Endothelial cell of umbilical vein (primary cell): ENCODE data around the gene ACAD8. TPM values are rescaled to one million over a fixed set of nuclear protein-coding genes. Genes with fewer than 3 reads are reported as not detected.

Source experiments
- BruUV-seq: library from RNA; stranded (reverse); fragments of 400-500 nt; replicated peaks from 2 replicates; lab custom pipeline; 2021; lab: Mats Ljungman, UMichigan
- CTCF ChIA-PET: fragments of 300-600, 350-600 bp; sonication (Branson Sonifier 250); formaldehyde crosslinking; loops from one replicate; lab custom pipeline; 2021; ENCODE audit warnings: antibody characterized with exemption, inconsistent platforms; lab: Charles Lee
- POLR2A ChIA-PET: fragments of 300-600, 350-600 bp; sonication (Branson Sonifier 250); formaldehyde crosslinking; loops from one replicate; lab custom pipeline; 2021; ENCODE audit warnings: antibody characterized with exemption, inconsistent platforms; lab: Charles Lee
- DNase-seq: peaks from one replicate; pipeline ENCODE4 v3.0.0-alpha.2; 2011; ENCODE audit warnings: low read depth, low spot score
- FAIRE-seq: peaks from 2 replicates; lab custom pipeline; 2011; peaks lifted over from hg19 to GRCh38; lab: Jason Lieb, UNC
- H2AFZ ChIP-seq: 2 replicates; pipeline ENCODE4 v1.6.0; 2012; ENCODE audit warnings: low read depth, low read length, control low read depth, inconsistent platforms
- H3K27ac ChIP-seq: 2 replicates; pipeline ENCODE4 v1.5.1; 2011; ENCODE audit warnings: low read depth, mild to moderate bottlenecking, control low read depth, low read length, moderate library complexity; ENCODE audit not compliant: insufficient read depth
- H3K27me3 ChIP-seq, 2 experiments: 2 replicates each; pipeline versions ENCODE4 v1.6.0 to v1.6.1; 2011; ENCODE audit warnings: low read length in 2 of 2, mixed read lengths in 1 of 2; ENCODE audit not compliant: control insufficient read depth in 2 of 2, insufficient read depth in 2 of 2
- H3K36me3 ChIP-seq, 2 experiments: 2 replicates in 1 of 2; 3 replicates in 1 of 2; pipeline ENCODE4 v1.5.1; 2011; ENCODE audit warnings: low read length in 2 of 2, mild to moderate bottlenecking in 1 of 2, moderate library complexity in 1 of 2; ENCODE audit not compliant: control insufficient read depth in 2 of 2, insufficient read depth in 2 of 2; ENCODE audit errors: extremely low read depth in 1 of 2
- H3K4me1 ChIP-seq: 3 replicates; pipeline ENCODE4 v1.5.1; 2011; ENCODE audit warnings: mild to moderate bottlenecking, low read length; ENCODE audit not compliant: control insufficient read depth, insufficient read depth; ENCODE audit errors: extremely low read depth
- H3K4me2 ChIP-seq: 2 replicates; pipeline ENCODE4 v1.6.1; 2011; ENCODE audit warnings: low read length, control low read depth, mixed read lengths; ENCODE audit not compliant: insufficient read depth
- H3K4me3 ChIP-seq, 3 experiments: fragments of 200-600 bp in 1 of 3; sonication (generic), shearing (Covaris generic) in 1 of 3; replicated peaks in 1 of 3; 2 replicates each; pipeline ENCODE4 v1.5.1; 2011 to 2016; ENCODE audit warnings: control low read depth in 3 of 3, low read length in 3 of 3, mild to moderate bottlenecking in 2 of 3, inconsistent platforms in 1 of 3, low read depth in 1 of 3, moderate library complexity in 1 of 3; ENCODE audit not compliant: insufficient read depth in 1 of 3
- H3K79me2 ChIP-seq: 2 replicates; pipeline ENCODE4 v1.6.0; 2012; ENCODE audit warnings: low read length, inconsistent platforms; ENCODE audit not compliant: control insufficient read depth, insufficient read depth
- H3K9ac ChIP-seq: replicated peaks from 2 replicates; pipeline ENCODE3; 2011; ENCODE audit warnings: low read length, control low read depth; ENCODE audit not compliant: insufficient read depth; ENCODE audit errors: extremely low read depth
- H3K9me1 ChIP-seq: replicated peaks from 3 replicates; pipeline ENCODE4 v1.6.0; 2011; ENCODE audit warnings: mild to moderate bottlenecking, low read length; ENCODE audit not compliant: control insufficient read depth, insufficient read depth; ENCODE audit errors: extremely low read depth
- H3K9me3 ChIP-seq: replicated peaks from 2 replicates; pipeline ENCODE4 v1.5.1; 2012; ENCODE audit warnings: low read length, inconsistent platforms; ENCODE audit not compliant: control insufficient read depth, insufficient read depth
- H4K20me1 ChIP-seq: replicated peaks from 2 replicates; pipeline ENCODE3; 2011; ENCODE audit warnings: mild to moderate bottlenecking, low read length; ENCODE audit not compliant: control insufficient read depth, insufficient read depth; ENCODE audit errors: extremely low read depth
- EZH2 ChIP-seq: IDR thresholded peaks from 2 replicates; pipeline ENCODE4 v1.6.1; 2012; ENCODE audit warnings: borderline replicate concordance, low read depth, mild to moderate bottlenecking, moderate library complexity, low read length, inconsistent platforms; ENCODE audit not compliant: severe bottlenecking
- FOS ChIP-seq: IDR thresholded peaks from 2 replicates; pipeline ENCODE4 v1.6.1; 2011; ENCODE audit warnings: mild to moderate bottlenecking, low read length, moderate library complexity, borderline replicate concordance; ENCODE audit not compliant: insufficient read depth
- GATA2 ChIP-seq: IDR thresholded peaks from 2 replicates; pipeline ENCODE4 v1.7.0; 2011; ENCODE audit warnings: low read depth, mild to moderate bottlenecking, moderate library complexity, mixed read lengths, low read length; ENCODE audit not compliant: insufficient read length, insufficient read depth
- JUN ChIP-seq: IDR thresholded peaks from 2 replicates; pipeline ENCODE4 v1.6.1; 2011; ENCODE audit warnings: borderline replicate concordance, low read depth; ENCODE audit not compliant: insufficient read length, insufficient read depth
- MYC ChIP-seq: IDR thresholded peaks from one replicate; pipeline ENCODE4 v1.6.1; 2011; ENCODE audit warnings: mild to moderate bottlenecking, low read depth, low read length
- POLR2A ChIP-seq: IDR thresholded peaks from 2 replicates; pipeline ENCODE4 v1.6.1; 2012; ENCODE audit warnings: low read depth, mild to moderate bottlenecking, control low read depth, low read length
- dilution Hi-C: fragments of 300-500 bp; cut with MboI; formaldehyde crosslinking; loops from one replicate; pipeline ENCODE4 v1.15.0; 2019; ENCODE audit warnings: low sequenced_read_pairs; ENCODE audit not compliant: extremely low pct_ligation_motif_present
- intact Hi-C: fragments of 100-400 bp; cut with micrococcal nuclease; formaldehyde crosslinking; loops from one replicate; pipeline ENCODE4 v1.10.0; 2022
- polyA plus RNA-seq, 4 experiments: library from polyadenylated mRNA; depleted of rRNA in 3 of 4; stranded (reverse) in 3 of 4; unstranded in 1 of 4; fragments of >200 nt; gene quantifications; 2 replicates each; pipeline versions ENCODE4 v1.2.1 to v1.2.3, GENCODE V29; 2011 to 2012; ENCODE audit warnings: missing spikeins in 1 of 4
- total RNA-seq: library from RNA; stranded (reverse); gene quantifications from 2 replicates; pipeline ENCODE4 v1.2.3, GENCODE V29; 2021
- TF ChIP-seq, protein P1 (sequence below), 2 donors: IDR thresholded peaks; 1 replicate in 1 of 2; 2 replicates in 1 of 2; pipeline ENCODE4 v1.5.1; 2011; ENCODE audit warnings: low read length in 2 of 2, mild to moderate bottlenecking in 2 of 2, moderate library complexity in 2 of 2, control low read depth in 1 of 2, inconsistent platforms in 1 of 2, low read depth in 1 of 2; ENCODE audit not compliant: insufficient read depth in 1 of 2; ENCODE audit errors: extremely low read depth in 1 of 2
- TF ChIP-seq, protein P2 (sequence below): IDR thresholded peaks from 2 replicates; pipeline ENCODE4 v1.6.1; 2011; ENCODE audit not compliant: insufficient read depth, insufficient read length

ACAD8 gene
- total and polyA plus RNA-seq, 2 donors (not counting 3 experiments of a cell fraction or from before 2014, with no cell fraction given), result 22.9 to 29.0 TPM

DNA sequence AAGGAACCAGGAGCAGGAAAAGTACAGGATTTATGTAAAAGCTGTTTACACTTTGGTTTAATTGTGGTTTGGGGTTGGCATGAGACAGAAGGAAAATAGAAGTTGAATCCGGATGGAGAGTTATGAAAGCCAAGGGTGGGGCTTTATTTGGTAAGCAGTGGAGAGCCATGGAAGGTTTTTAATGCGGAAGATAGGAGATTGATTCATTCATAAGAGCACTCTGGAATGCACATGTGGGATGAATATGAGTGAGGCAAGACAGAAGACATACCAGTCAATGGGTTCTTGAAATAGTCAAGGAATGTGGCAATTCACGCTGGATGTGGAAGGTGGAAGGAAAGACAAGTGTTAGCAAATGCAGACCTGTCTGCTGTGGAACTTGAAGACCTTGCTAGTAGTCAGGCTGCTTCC is 13.5 kb downstream of the ACAD8 start:
- Histone ChIP-seq H3K9me1 (no peaks in the 10 kb centered on the region), H4K20me1 (no peaks in the 10 kb centered on the region), H3K9me3 (no peaks in the 10 kb centered on the region), H3K79me2 (no peaks in the 10 kb centered on the region), H2AFZ (no peak overlapping the region), H3K4me3 (no peak overlapping the region), H3K27me3 (peaks cover 0 to 4% of the 10 kb centered on the region in 2 experiments), H3K4me2 (no peak overlapping the region), H3K27ac (no peak overlapping the region), H3K4me1 (no peaks in the 10 kb centered on the region), H3K9ac (no peak overlapping the region), H3K36me3 (no peaks in the 10 kb centered on the region)
- BruUV-seq, result no TSS peak
- ChIA-PET POLR2A (no interaction called here), CTCF (no interaction called here)
- dilution Hi-C loops, result no loop called here
- FAIRE-seq (no peak), DNase-seq (no peak)
- TF ChIP-seq POLR2A (no peak), EZH2 (no peak), MYC (no peak), GATA2 (no peak), FOS (no peak), JUN (no peak)
- TF ChIP-seq, protein P1, sequence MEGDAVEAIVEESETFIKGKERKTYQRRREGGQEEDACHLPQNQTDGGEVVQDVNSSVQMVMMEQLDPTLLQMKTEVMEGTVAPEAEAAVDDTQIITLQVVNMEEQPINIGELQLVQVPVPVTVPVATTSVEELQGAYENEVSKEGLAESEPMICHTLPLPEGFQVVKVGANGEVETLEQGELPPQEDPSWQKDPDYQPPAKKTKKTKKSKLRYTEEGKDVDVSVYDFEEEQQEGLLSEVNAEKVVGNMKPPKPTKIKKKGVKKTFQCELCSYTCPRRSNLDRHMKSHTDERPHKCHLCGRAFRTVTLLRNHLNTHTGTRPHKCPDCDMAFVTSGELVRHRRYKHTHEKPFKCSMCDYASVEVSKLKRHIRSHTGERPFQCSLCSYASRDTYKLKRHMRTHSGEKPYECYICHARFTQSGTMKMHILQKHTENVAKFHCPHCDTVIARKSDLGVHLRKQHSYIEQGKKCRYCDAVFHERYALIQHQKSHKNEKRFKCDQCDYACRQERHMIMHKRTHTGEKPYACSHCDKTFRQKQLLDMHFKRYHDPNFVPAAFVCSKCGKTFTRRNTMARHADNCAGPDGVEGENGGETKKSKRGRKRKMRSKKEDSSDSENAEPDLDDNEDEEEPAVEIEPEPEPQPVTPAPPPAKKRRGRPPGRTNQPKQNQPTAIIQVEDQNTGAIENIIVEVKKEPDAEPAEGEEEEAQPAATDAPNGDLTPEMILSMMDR (IDR thresholded peaks at IDR 0.05; ENCODE audit: extremely low read depth in 1 of 2, insufficient read depth in 1 of 2, low read depth in 1 of 2, low read length in 2 of 2), result no peak
- TF ChIP-seq, protein P2, sequence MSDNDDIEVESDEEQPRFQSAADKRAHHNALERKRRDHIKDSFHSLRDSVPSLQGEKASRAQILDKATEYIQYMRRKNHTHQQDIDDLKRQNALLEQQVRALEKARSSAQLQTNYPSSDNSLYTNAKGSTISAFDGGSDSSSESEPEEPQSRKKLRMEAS, result no peak
- intact Hi-C loops, result no loop called here
